Hepatocyte (in vitro differentiated cells): ENCODE results near the gene EFHD1. TPM values are rescaled to one million over a fixed set of nuclear protein-coding genes. Genes with fewer than 3 reads are reported as not detected.

Experiments
- DNase-seq: peaks from one replicate; pipeline ENCODE4 v3.0.0-alpha.2; 2016; ENCODE audit warnings: low spot score
- H2AFZ ChIP-seq: fragments of 200-600 bp; sonication (generic); 2 replicates; pipeline ENCODE4 v1.6.0; 2016; ENCODE audit warnings: antibody characterized with exemption, mild to moderate bottlenecking
- H3K27ac ChIP-seq: fragments of 200-600 bp; sonication (generic); 2 replicates; pipeline ENCODE4 v1.5.1; 2016; ENCODE audit warnings: mild to moderate bottlenecking
- H3K27me3 ChIP-seq: fragments of 200-600 bp; sonication (generic); 2 replicates; pipeline ENCODE4 v1.6.1; 2016
- H3K36me3 ChIP-seq: fragments of 200-600 bp; sonication (generic); replicated peaks from 2 replicates; pipeline ENCODE4 v1.5.1; 2016; ENCODE audit warnings: low read depth; ENCODE audit not compliant: insufficient read depth
- H3K4me1 ChIP-seq: fragments of 200-600 bp; sonication (generic); 2 replicates; pipeline ENCODE4 v1.5.1; 2016; ENCODE audit warnings: mild to moderate bottlenecking, moderate library complexity; ENCODE audit not compliant: insufficient read depth
- H3K4me2 ChIP-seq: fragments of 200-600 bp; sonication (generic); 2 replicates; pipeline ENCODE4 v1.6.0; 2016
- H3K4me3 ChIP-seq: fragments of 200-600 bp; sonication (generic); 2 replicates; pipeline ENCODE4 v1.5.1; 2016; ENCODE audit warnings: mild to moderate bottlenecking
- H3K79me2 ChIP-seq: fragments of 200-600 bp; sonication (generic); 2 replicates; pipeline ENCODE4 v1.6.0; 2017; ENCODE audit warnings: mild to moderate bottlenecking
- H3K9me2 ChIP-seq: fragments of 200-600 bp; sonication (generic); replicated peaks from 2 replicates; pipeline ENCODE4 v1.6.0; 2017; ENCODE audit warnings: mild to moderate bottlenecking; ENCODE audit not compliant: insufficient read depth
- H3K9me3 ChIP-seq: fragments of 200-600 bp; sonication (generic); 2 replicates; pipeline ENCODE4 v1.5.1; 2016; ENCODE audit warnings: low read depth, mild to moderate bottlenecking
- H4K20me1 ChIP-seq: fragments of 200-600 bp; sonication (generic); 2 replicates; pipeline ENCODE4 v1.6.0; 2016; ENCODE audit warnings: mild to moderate bottlenecking; ENCODE audit not compliant: insufficient read depth, poor library complexity, severe bottlenecking
- CTCF ChIP-seq: fragments of 200-600 bp; sonication (generic); IDR thresholded peaks from 2 replicates; pipeline ENCODE4 v1.5.1; 2016; ENCODE audit warnings: antibody characterized with exemption, mild to moderate bottlenecking; ENCODE audit not compliant: poor library complexity
- EZH2 ChIP-seq: fragments of 200-600 bp; sonication (generic); IDR thresholded peaks from 2 replicates; pipeline ENCODE4 v1.6.1; 2016; ENCODE audit warnings: antibody characterized with exemption, mild to moderate bottlenecking, borderline replicate concordance
- EZH2phosphoT487 ChIP-seq: fragments of 200-600 bp; sonication (generic); IDR thresholded peaks from one replicate; pipeline ENCODE4 v1.6.1; 2018; ENCODE audit warnings: antibody characterized with exemption, mild to moderate bottlenecking, low read depth, moderate library complexity; ENCODE audit not compliant: unreplicated experiment, severe bottlenecking
- WGBS: methylation state at CpG from one replicate; pipeline ENCODE4 v1.1.6; 2016; ENCODE audit warnings: low lambda C conversion rate; ENCODE audit errors: missing lambda C conversion rate; 5-methylcytosine and 5-hydroxymethylcytosine counted together
- polyA plus RNA-seq: library from polyadenylated mRNA; unstranded; fragments of >200 nt; fragmentation: Nextera tagmentation; extraction: Ambion mirVana; gene quantifications from 2 replicates; pipeline ENCODE4 v1.2.1, GENCODE V29; 2016
- total RNA-seq: library from RNA; depleted of rRNA; stranded (reverse); fragments of >200 nt; gene quantifications from 2 replicates; pipeline ENCODE4 v1.2.3, GENCODE V29; 2014

Gene EFHD1
- total and polyA plus RNA-seq, 2 experiments from 2014 or later, result 3.0 to 6.7 TPM

GRCh38 chr2:232668805-232669444, 35.5 kb downstream of the EFHD1 start:
- Histone ChIP-seq H4K20me1 (no peaks in the 10 kb centered on the region), H3K9me3 (no peaks in the 10 kb centered on the region), H3K9me2 (no peaks in the 10 kb centered on the region), H3K27me3 (no peaks in the 10 kb centered on the region), H3K4me1 (no peaks in the 10 kb centered on the region), H3K79me2 (no peaks in the 10 kb centered on the region), H2AFZ (no peak overlapping the region), H3K27ac (no peak overlapping the region), H3K4me3 (no peak overlapping the region), H3K4me2 (no peak overlapping the region), H3K36me3 (no peaks in the 10 kb centered on the region)
- WGBS, result 68% methylated on average over 17 of the region's 17 CpGs
- TF ChIP-seq CTCF, result peak; percentile 48
- no peak for TF ChIP-seq EZH2phosphoT487
- no peak for TF ChIP-seq EZH2
- DNase-seq, result peak; percentile 41

- TF ChIP-seq EZH2 (no peak), EZH2phosphoT487 (no peak), CTCF (no peak)
- Histone ChIP-seq H3K27me3 (no peaks in the 10 kb centered on the region), H3K4me3 (no peak overlapping the region), H2AFZ (no peak overlapping the region), H3K36me3 (no peaks in the 10 kb centered on the region), H3K4me1 (no peaks in the 10 kb centered on the region), H3K27ac (no peak overlapping the region), H3K79me2 (no peaks in the 10 kb centered on the region), H4K20me1 (no peaks in the 10 kb centered on the region), H3K4me2 (no peak overlapping the region), H3K9me2 (no peaks in the 10 kb centered on the region), H3K9me3 (no peaks in the 10 kb centered on the region)
- DNase-seq, result no peak
- 89% methylated on average over 1 of the region's 1 CpG for WGBS
These were observed 39.2 kb downstream of the EFHD1 start for GRCh38 chr2:232672588-232672987.

GRCh38 chr2:232674491-232674890, 41.1 kb downstream of the EFHD1 start:
- H2AFZ ChIP-seq, result no peak overlapping the region
- no peak for TF ChIP-seq EZH2phosphoT487
- no peak for TF ChIP-seq CTCF
- TF ChIP-seq EZH2, result no peak
- DNase-seq, result no peak
- H3K36me3 ChIP-seq, result no peaks in the 10 kb centered on the region
- H3K9me3 ChIP-seq, result no peaks in the 10 kb centered on the region
- H3K27ac ChIP-seq, result no peak overlapping the region
- 84% methylated on average over 6 of the region's 6 CpGs for WGBS
- no peaks in the 10 kb centered on the region for H3K4me1 ChIP-seq
- no peaks in the 10 kb centered on the region for H3K79me2 ChIP-seq
- H3K9me2 ChIP-seq, result no peaks in the 10 kb centered on the region
- no peak overlapping the region for H3K4me2 ChIP-seq
- no peaks in the 10 kb centered on the region for H3K27me3 ChIP-seq
- H3K4me3 ChIP-seq, result no peak overlapping the region
- H4K20me1 ChIP-seq, result no peaks in the 10 kb centered on the region
